ENCODE measurements around the gene ACTL6A.

Gene ACTL6A

DNA sequence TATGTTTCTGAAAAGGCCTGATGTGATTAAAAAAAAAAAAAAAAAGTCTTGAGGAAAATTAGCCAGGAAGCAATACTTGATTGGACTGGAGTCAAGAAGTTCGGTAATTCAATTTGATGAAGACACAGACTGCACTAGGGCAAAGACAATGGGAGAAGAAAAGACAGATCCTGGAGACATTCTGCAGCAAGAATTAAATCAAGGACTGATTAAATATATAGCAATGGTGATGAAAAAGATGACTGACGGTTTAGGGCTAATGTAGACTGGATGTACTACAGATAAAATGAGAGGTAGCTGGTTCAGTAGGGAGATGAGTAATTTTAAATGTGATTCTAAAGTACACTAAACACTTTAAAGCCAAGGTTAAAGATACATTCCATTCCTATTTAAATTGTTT is 27.9 kb downstream of the ACTL6A start:
- H3K9ac ChIP-seq (ENCODE audit: low read length) = no peak overlapping the region
- no peaks in the 10 kb centered on the region for H3K9me2 ChIP-seq (ENCODE audit: low read depth, low read length)
- H3K27ac ChIP-seq (ENCODE audit: low read depth, low read length, poor library complexity, severe bottlenecking) = no peak overlapping the region
- no peaks in the 10 kb centered on the region for H3K9me3 ChIP-seq (ENCODE audit: low read length)
- no peaks in the 10 kb centered on the region for H3K4me1 ChIP-seq (ENCODE audit: insufficient read depth, low read length, severe bottlenecking)
- H4K20me1 ChIP-seq (ENCODE audit: insufficient read depth, low read length) = no peaks in the 10 kb centered on the region
- TF ChIP-seq, protein P1, sequence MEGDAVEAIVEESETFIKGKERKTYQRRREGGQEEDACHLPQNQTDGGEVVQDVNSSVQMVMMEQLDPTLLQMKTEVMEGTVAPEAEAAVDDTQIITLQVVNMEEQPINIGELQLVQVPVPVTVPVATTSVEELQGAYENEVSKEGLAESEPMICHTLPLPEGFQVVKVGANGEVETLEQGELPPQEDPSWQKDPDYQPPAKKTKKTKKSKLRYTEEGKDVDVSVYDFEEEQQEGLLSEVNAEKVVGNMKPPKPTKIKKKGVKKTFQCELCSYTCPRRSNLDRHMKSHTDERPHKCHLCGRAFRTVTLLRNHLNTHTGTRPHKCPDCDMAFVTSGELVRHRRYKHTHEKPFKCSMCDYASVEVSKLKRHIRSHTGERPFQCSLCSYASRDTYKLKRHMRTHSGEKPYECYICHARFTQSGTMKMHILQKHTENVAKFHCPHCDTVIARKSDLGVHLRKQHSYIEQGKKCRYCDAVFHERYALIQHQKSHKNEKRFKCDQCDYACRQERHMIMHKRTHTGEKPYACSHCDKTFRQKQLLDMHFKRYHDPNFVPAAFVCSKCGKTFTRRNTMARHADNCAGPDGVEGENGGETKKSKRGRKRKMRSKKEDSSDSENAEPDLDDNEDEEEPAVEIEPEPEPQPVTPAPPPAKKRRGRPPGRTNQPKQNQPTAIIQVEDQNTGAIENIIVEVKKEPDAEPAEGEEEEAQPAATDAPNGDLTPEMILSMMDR (IDR thresholded peaks at IDR 0.05; ENCODE audit: low read length) = no peak
- no peak for TF ChIP-seq EZH2 (IDR thresholded peaks at IDR 0.05; ENCODE audit: borderline replicate concordance, low read length)
- no peaks in the 10 kb centered on the region for H3K79me2 ChIP-seq (ENCODE audit: insufficient read depth, low read length)
- H2AFZ ChIP-seq (ENCODE audit: low read length) = no peak overlapping the region
- H3F3A ChIP-seq (ENCODE audit: insufficient read depth, low read length) = no peaks in the 10 kb centered on the region
- H3K36me3 ChIP-seq (ENCODE audit: insufficient read depth, low read length) = peaks cover 95% of the 10 kb centered on the region
- no peak overlapping the region for H3K4me2 ChIP-seq (ENCODE audit: low read length)
- H3K27me3 ChIP-seq (ENCODE audit: insufficient read depth, low read length) = no peaks in the 10 kb centered on the region
- no peak overlapping the region for H3K4me3 ChIP-seq (ENCODE audit: low read depth, low read length, poor library complexity, severe bottlenecking)

DNA sequence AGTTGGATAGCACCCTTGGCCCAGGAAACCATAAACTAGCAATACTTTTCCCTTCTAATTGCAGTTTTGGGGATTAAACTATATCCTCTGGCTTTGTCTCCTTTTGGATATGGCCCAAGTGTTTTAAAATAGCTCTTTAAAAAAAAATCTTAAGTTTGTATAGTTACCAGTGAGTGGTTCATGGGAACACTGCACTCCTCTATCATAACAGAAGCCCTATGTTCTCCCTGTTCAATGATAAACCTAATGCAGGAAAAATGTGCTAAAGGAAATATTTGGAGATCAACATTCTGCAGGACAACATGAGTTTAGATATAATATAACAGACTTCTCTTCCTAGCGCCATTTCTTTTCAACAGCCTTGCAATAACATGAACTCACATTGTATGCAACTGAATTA is 28.6 kb downstream of the ACTL6A start:
- H3K36me3 ChIP-seq (ENCODE audit: insufficient read depth, low read length) = peaks cover 95% of the 10 kb centered on the region

DNA sequence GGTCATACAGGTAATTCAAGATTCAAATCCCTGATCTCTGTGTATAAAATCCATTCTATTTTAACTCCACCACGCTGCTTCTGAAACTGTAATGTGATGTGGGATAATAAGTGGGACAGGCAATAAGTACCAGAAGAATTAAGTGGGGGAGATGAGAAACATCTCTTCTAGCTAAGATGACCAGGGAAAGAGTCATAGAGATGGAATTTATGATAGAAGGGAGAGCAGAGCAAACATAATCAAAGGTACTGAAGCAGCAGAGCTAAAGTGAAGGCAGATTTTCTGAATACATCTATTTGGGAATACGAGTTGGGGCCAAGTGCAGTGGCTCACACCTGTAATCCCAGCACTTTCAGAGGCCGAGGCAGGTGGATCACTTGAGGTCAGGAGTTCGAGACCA is 36.8 kb downstream of the ACTL6A start:
- peaks cover 16% of the 10 kb centered on the region for H3K79me2 ChIP-seq (ENCODE audit: insufficient read depth, low read length)

More for the DNA sequence above, 28.6 kb downstream of the ACTL6A start:
- H3K4me1 ChIP-seq (ENCODE audit: insufficient read depth, low read length, severe bottlenecking) = no peaks in the 10 kb centered on the region
- H3K27ac ChIP-seq (ENCODE audit: low read depth, low read length, poor library complexity, severe bottlenecking) = no peak overlapping the region
- no peak overlapping the region for H2AFZ ChIP-seq (ENCODE audit: low read length)
- no peaks in the 10 kb centered on the region for H3K9me3 ChIP-seq (ENCODE audit: low read length)
- TF ChIP-seq, protein P1 (IDR thresholded peaks at IDR 0.05; ENCODE audit: low read length) = no peak
- no peaks in the 10 kb centered on the region for H3K79me2 ChIP-seq (ENCODE audit: insufficient read depth, low read length)
- no peak overlapping the region for H3K9ac ChIP-seq (ENCODE audit: low read length)
- H3K4me3 ChIP-seq (ENCODE audit: low read depth, low read length, poor library complexity, severe bottlenecking) = no peak overlapping the region
- H3F3A ChIP-seq (ENCODE audit: insufficient read depth, low read length) = no peaks in the 10 kb centered on the region
- no peak overlapping the region for H3K4me2 ChIP-seq (ENCODE audit: low read length)
- H3K9me2 ChIP-seq (ENCODE audit: low read depth, low read length) = no peaks in the 10 kb centered on the region
- no peaks in the 10 kb centered on the region for H4K20me1 ChIP-seq (ENCODE audit: insufficient read depth, low read length)
- no peaks in the 10 kb centered on the region for H3K27me3 ChIP-seq (ENCODE audit: insufficient read depth, low read length)

More for the DNA sequence above, 36.8 kb downstream of the ACTL6A start:
- H3K4me3 ChIP-seq (ENCODE audit: low read depth, low read length, poor library complexity, severe bottlenecking) = no peak overlapping the region
- no peaks in the 10 kb centered on the region for H3K27me3 ChIP-seq (ENCODE audit: insufficient read depth, low read length)
- H3K4me1 ChIP-seq (ENCODE audit: insufficient read depth, low read length, severe bottlenecking) = peaks cover 14% of the 10 kb centered on the region
- TF ChIP-seq, protein P1 (IDR thresholded peaks at IDR 0.05; ENCODE audit: low read length) = no peak
- H2AFZ ChIP-seq (ENCODE audit: low read length) = no peak overlapping the region
- no peak overlapping the region for H3K27ac ChIP-seq (ENCODE audit: low read depth, low read length, poor library complexity, severe bottlenecking)
- no peaks in the 10 kb centered on the region for H4K20me1 ChIP-seq (ENCODE audit: insufficient read depth, low read length)
- H3K9me2 ChIP-seq (ENCODE audit: low read depth, low read length) = no peaks in the 10 kb centered on the region
- H3K36me3 ChIP-seq (ENCODE audit: insufficient read depth, low read length) = peaks cover 76% of the 10 kb centered on the region
- no peak overlapping the region for H3K4me2 ChIP-seq (ENCODE audit: low read length)
- H3F3A ChIP-seq (ENCODE audit: insufficient read depth, low read length) = no peaks in the 10 kb centered on the region
- H3K9me3 ChIP-seq (ENCODE audit: low read length) = no peaks in the 10 kb centered on the region
- no peak overlapping the region for H3K9ac ChIP-seq (ENCODE audit: low read length)

All from OCI-LY1 (cell line).